Smooth muscle cell of bladder (primary cell): ENCODE results near the gene CEACAM5. TPM values are rescaled to one million over a fixed set of nuclear protein-coding genes. Genes with fewer than 3 reads are reported as not detected.

Experiments
- total RNA-seq: library from RNA; depleted of rRNA; stranded (reverse); fragments of >200 nt; gene quantifications from 2 replicates; pipeline ENCODE4 v1.2.3, GENCODE V29; 2014

CEACAM5 gene
- not detected in 2 replicates for total RNA-seq

GRCh38 chr19:41708481-41708880 is at the start of gene CEACAM5:
Gene CEACAM5 (plus strand): TSS chr19:41708626. CDS start chr19:41708732, 106 bp downstream.

GRCh38 chr19:41688098-41688497 is 20.3 kb upstream of the CEACAM5 start, which contains the start of gene CEACAM7:
Gene CEACAM7 (minus strand): TSS chr19:41688270. CDS start chr19:41688165, 105 bp downstream.

GRCh38 chr19:41755328-41755913 is 47.0 kb downstream of the CEACAM5 start, which contains the start of gene CEACAM6:
Gene CEACAM6 (plus strand): TSS chr19:41755530. CDS start chr19:41755639, 109 bp downstream.

Other genes starting within 250 kb of the CEACAM5 start
- gene CEACAM21, start 132.5 kb upstream of the CEACAM5 start, total RNA-seq, result not detected in 2 replicates
- gene CEACAM4, start 81.6 kb upstream of the CEACAM5 start, total RNA-seq, result not detected in 2 replicates
- not detected in 2 replicates for gene CEACAM7, start 20.4 kb upstream of the CEACAM5 start, total RNA-seq
- not detected in 2 replicates for gene CEACAM6, start 46.9 kb downstream of the CEACAM5 start, total RNA-seq
- gene CEACAM3, start 88.0 kb downstream of the CEACAM5 start, total RNA-seq, result not detected in 2 replicates
- not detected in 2 replicates for gene LYPD4, start 136.1 kb downstream of the CEACAM5 start, total RNA-seq
- not detected in 2 replicates for gene DMRTC2, start 136.4 kb downstream of the CEACAM5 start, total RNA-seq
- gene RPS19, start 151.6 kb downstream of the CEACAM5 start, total RNA-seq, result 1,503 and 2,258 TPM in 2 replicates
- gene CD79A, start 168.7 kb downstream of the CEACAM5 start, total RNA-seq, result not detected in 2 replicates
- 23.9 and 26.2 TPM in 2 replicates for gene ARHGEF1, start 174.6 kb downstream of the CEACAM5 start, total RNA-seq
- under 0.01 and 0.09 TPM in 2 replicates for gene ERFL, start 219.8 kb downstream of the CEACAM5 start, total RNA-seq